HEK293T (cell line): ENCODE data around the gene KRT33B.

Experiments
- CTCF ChIA-PET: fragments of 350-600 bp; formaldehyde crosslinking; extraction: SDS; loops from one replicate; lab custom pipeline; 2021; ENCODE audit warnings: antibody characterized with exemption, inconsistent platforms; lab: Yijun Ruan, JAX
- POLR2A ChIA-PET: fragments of 350-600 bp; formaldehyde crosslinking; extraction: SDS; loops from one replicate; lab custom pipeline; 2020; ENCODE audit warnings: antibody characterized with exemption, inconsistent platforms; lab: Yijun Ruan, JAX
- DNase-seq: peaks from one replicate; pipeline ENCODE4 v3.0.0; 2012; ENCODE audit warnings: mixed read lengths; ENCODE audit errors: extremely low spot score
- ARNT ChIP-seq: fragments of 450-650 bp; IDR thresholded peaks from 2 replicates; pipeline ENCODE4 v1.6.1; 2017; ENCODE audit warnings: mild to moderate bottlenecking
- BHLHE40 ChIP-seq: fragments of 450-650 bp; IDR thresholded peaks from 2 replicates; pipeline ENCODE4 v1.6.1; 2016; ENCODE audit warnings: mild to moderate bottlenecking, moderate library complexity, borderline replicate concordance
- CTBP1 ChIP-seq: fragments of 450-650 bp; IDR thresholded peaks from 2 replicates; pipeline ENCODE4 v1.6.1; 2016; ENCODE audit warnings: borderline replicate concordance
- ELF4 ChIP-seq: fragments of 450-650 bp; IDR thresholded peaks from 2 replicates; pipeline ENCODE4 v1.6.1; 2017; ENCODE audit warnings: antibody characterized with exemption
- FOXA1 ChIP-seq: fragments of 450-650 bp; IDR thresholded peaks from 2 replicates; pipeline ENCODE4 v1.6.1; 2016; ENCODE audit warnings: mild to moderate bottlenecking
- FOXK2 ChIP-seq: fragments of 450-650 bp; IDR thresholded peaks from 2 replicates; pipeline ENCODE4 v1.6.1; 2016; ENCODE audit warnings: mild to moderate bottlenecking
- FOXM1 ChIP-seq: fragments of 450-650 bp; IDR thresholded peaks from 2 replicates; pipeline ENCODE4 v1.6.1; 2017; ENCODE audit warnings: mild to moderate bottlenecking, borderline replicate concordance
- HDGF ChIP-seq: fragments of 450-650 bp; IDR thresholded peaks from 2 replicates; pipeline ENCODE4 v1.6.1; 2017; ENCODE audit warnings: antibody characterized with exemption, borderline replicate concordance
- L3MBTL2 ChIP-seq: fragments of 450-650 bp; conservative IDR thresholded peaks from 2 replicates; pipeline ENCODE4 v1.6.1; 2016; ENCODE audit warnings: mild to moderate bottlenecking
- LEF1 ChIP-seq: fragments of 450-650 bp; IDR thresholded peaks from 2 replicates; pipeline ENCODE4 v1.6.1; 2017; ENCODE audit warnings: mild to moderate bottlenecking, borderline replicate concordance
- NFRKB ChIP-seq: fragments of 450-650 bp; IDR thresholded peaks from 2 replicates; pipeline ENCODE4 v1.6.1; 2016; ENCODE audit warnings: mild to moderate bottlenecking, moderate library complexity
- PKNOX1 ChIP-seq: fragments of 450-650 bp; IDR thresholded peaks from 2 replicates; pipeline ENCODE4 v1.6.1; 2016
- SP1 ChIP-seq: fragments of 450-650 bp; IDR thresholded peaks from 2 replicates; pipeline ENCODE4 v1.6.1; 2017
- SUZ12 ChIP-seq: fragments of 450-650 bp; IDR thresholded peaks from 2 replicates; pipeline ENCODE4 v1.6.1; 2016; ENCODE audit warnings: mild to moderate bottlenecking
- TARDBP ChIP-seq: fragments of 450-650 bp; IDR thresholded peaks from 2 replicates; pipeline ENCODE4 v1.6.1; 2016
- ZNF384 ChIP-seq: fragments of 450-650 bp; IDR thresholded peaks from 2 replicates; pipeline ENCODE4 v1.6.1; 2016

KRT33B gene

DNA sequence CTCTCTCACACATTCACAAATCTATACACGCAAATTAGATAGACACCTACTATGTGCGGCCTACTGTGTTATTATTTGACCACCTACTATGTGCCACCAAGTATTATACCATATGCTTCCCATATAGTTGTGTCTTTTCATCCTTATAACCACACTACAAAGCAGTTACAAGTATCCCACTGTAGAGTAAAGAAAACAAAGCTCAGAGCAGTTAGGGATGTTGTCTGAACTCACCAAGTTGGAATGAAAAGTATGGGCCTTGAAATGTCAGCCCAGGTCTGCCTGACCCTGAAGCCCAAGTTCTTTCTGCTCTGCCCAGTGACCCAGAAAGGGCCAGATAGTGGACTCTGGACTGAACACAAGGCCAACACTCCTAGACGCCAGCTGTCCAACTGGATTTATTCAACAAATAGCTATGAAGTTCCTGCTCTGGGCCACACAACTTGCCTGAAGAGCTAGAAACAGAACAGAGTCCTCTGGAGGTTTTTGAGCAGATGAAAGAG, 46.3 kb upstream of the KRT33B start:
- CTCF ChIA-PET = no interaction called here
- POLR2A ChIA-PET = no interaction called here

DNA sequence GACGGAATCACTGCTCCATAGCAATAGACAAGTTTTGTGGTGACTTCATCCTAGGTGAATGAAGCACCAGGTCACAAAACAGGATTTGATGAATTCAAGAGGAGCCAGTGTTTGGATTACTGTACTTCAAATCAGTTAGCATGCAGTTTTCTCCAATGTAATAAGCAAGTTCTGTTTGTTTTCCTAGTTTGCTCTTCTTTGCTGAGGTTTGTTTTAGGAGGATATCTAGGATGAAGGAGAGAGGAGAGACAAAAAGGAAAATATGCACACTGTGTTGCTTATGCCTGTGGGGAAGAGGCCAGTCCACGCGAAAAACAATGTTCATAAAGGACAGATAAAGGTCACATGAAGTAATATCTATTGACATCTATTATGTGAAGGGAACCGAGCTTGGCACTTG, 45.8 kb upstream of the KRT33B start:
- POLR2A ChIA-PET = no interaction called here
- CTCF ChIA-PET = no interaction called here
- DNase-seq = no peak
- TF ChIP-seq LEF1 (no peak), FOXM1 (no peak), CTBP1 (no peak), SP1 (no peak), PKNOX1 (no peak), ARNT (no peak), HDGF (no peak), ELF4 (no peak), FOXK2 (no peak), NFRKB (no peak), L3MBTL2 (no peak), FOXA1 (no peak), TARDBP (no peak), BHLHE40 (no peak), ZNF384 (no peak), SUZ12 (no peak)

More for the DNA sequence above, 46.3 kb upstream of the KRT33B start:
- no peak for DNase-seq
- TF ChIP-seq ZNF384 (no peak), SP1 (no peak), FOXA1 (no peak), BHLHE40 (no peak), SUZ12 (no peak), FOXM1 (no peak), NFRKB (no peak), ELF4 (no peak), HDGF (no peak), L3MBTL2 (no peak), CTBP1 (no peak), LEF1 (no peak), ARNT (no peak), TARDBP (no peak), FOXK2 (no peak)

DNA sequence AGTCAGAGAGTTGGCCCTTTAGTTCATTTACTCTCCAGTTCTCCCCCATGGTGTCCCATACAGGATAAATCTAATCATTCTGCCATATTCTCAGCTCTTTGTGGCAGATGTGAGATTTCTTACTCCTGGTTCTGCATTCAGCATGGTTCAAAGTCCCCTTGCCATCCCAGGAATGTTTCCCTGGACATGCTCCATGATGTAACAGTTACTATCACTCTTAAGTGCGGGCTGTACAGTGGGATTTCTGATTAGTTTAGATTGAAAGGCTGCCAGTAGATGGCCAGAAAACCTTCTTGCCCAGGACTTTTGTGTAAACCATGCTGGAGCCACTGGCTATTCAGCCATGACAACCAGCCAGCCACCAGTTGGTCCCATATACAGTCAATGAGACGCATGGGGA, 44.4 kb upstream of the KRT33B start:
- no peak for TF ChIP-seq ARNT
- no peak for TF ChIP-seq FOXM1
- TF ChIP-seq SUZ12 = no peak
- TF ChIP-seq ELF4 = no peak
- TF ChIP-seq ZNF384 = no peak
- no peak for TF ChIP-seq HDGF
- no peak for TF ChIP-seq FOXA1
- no peak for TF ChIP-seq L3MBTL2
- no peak for TF ChIP-seq CTBP1
- TF ChIP-seq NFRKB = no peak
- no peak for TF ChIP-seq BHLHE40
- TF ChIP-seq PKNOX1 = no peak
- TF ChIP-seq LEF1 = no peak
- POLR2A ChIA-PET = no interaction called here
- no peak for DNase-seq
- CTCF ChIA-PET = no interaction called here

- ChIA-PET POLR2A (no interaction called here), CTCF (no interaction called here)
- DNase-seq = no peak
- TF ChIP-seq PKNOX1 (no peak), SUZ12 (no peak), FOXA1 (no peak), ZNF384 (no peak), ELF4 (no peak), L3MBTL2 (no peak), TARDBP (no peak), CTBP1 (no peak), HDGF (no peak), SP1 (no peak), NFRKB (no peak), FOXM1 (no peak), ARNT (no peak), BHLHE40 (no peak), FOXK2 (no peak), LEF1 (no peak)
These were observed 43.8 kb upstream of the KRT33B start for GRCh38 chr17:41413353-41413957.

- no peak for TF ChIP-seq BHLHE40
- no peak for TF ChIP-seq FOXA1
- TF ChIP-seq L3MBTL2 = no peak
- no peak for TF ChIP-seq FOXK2
- no peak for TF ChIP-seq LEF1
- TF ChIP-seq ZNF384 = no peak
- no peak for TF ChIP-seq SUZ12
- TF ChIP-seq NFRKB = no peak
- TF ChIP-seq TARDBP = no peak
- no peak for TF ChIP-seq ARNT
- no peak for TF ChIP-seq HDGF
- no peak for TF ChIP-seq PKNOX1
- TF ChIP-seq FOXM1 = no peak
- TF ChIP-seq CTBP1 = no peak
- no peak for TF ChIP-seq SP1
- no peak for TF ChIP-seq ELF4
- ChIA-PET CTCF (no interaction called here), POLR2A (no interaction called here)
- no peak for DNase-seq
These were observed 41.6 kb upstream of the KRT33B start for GRCh38 chr17:41411072-41411840.
